Panc1 (cell line): ENCODE data around the gene PRDM5. TPM values are rescaled to one million over a fixed set of nuclear protein-coding genes. Genes with fewer than 3 reads are reported as not detected.

ENCODE experiments used
- ATAC-seq: fragments of 200-7000 bp; cut with Tn5 transposase; 2 replicates; pipeline ENCODE4 v1.9.1; 2020; ENCODE audit warnings: mild to moderate bottlenecking, moderate library complexity
- BruUV-seq: library from RNA; stranded (reverse); fragments of 400-500 nt; replicated peaks from 2 replicates; lab custom pipeline; 2021; lab: Mats Ljungman, UMichigan
- CTCF ChIA-PET: fragments of 300-600 bp; sonication (Branson Sonifier 250); formaldehyde crosslinking; loops from one replicate; lab custom pipeline; 2022; ENCODE audit warnings: antibody characterized with exemption; lab: Charles Lee
- POLR2A ChIA-PET: fragments of 300-600 bp; sonication (Branson Sonifier 250); formaldehyde crosslinking; loops from one replicate; lab custom pipeline; 2022; ENCODE audit warnings: antibody characterized with exemption; lab: Charles Lee
- DNase-seq: peaks from one replicate; pipeline ENCODE4 v3.0.0-alpha.2; 2010; ENCODE audit warnings: low read depth, low spot score
- H3K27ac ChIP-seq: 2 replicates; pipeline ENCODE4 v1.5.1; 2011; ENCODE audit warnings: mild to moderate bottlenecking, low read length, inconsistent platforms
- H3K27me3 ChIP-seq: fragments of 200-500 bp; sonication (Bioruptor generic); 2 replicates; pipeline ENCODE4 v1.6.0; 2014; ENCODE audit warnings: low read length, inconsistent platforms; ENCODE audit not compliant: control insufficient read depth, insufficient read depth
- H3K36me3 ChIP-seq: fragments of 200-500 bp; sonication (Bioruptor generic); 2 replicates; pipeline ENCODE4 v1.5.1; 2014; ENCODE audit warnings: inconsistent platforms, mild to moderate bottlenecking, low read length, moderate library complexity; ENCODE audit not compliant: control insufficient read depth, insufficient read depth
- H3K4me1 ChIP-seq: 2 replicates; pipeline ENCODE4 v1.5.1; 2011; ENCODE audit warnings: inconsistent platforms, mild to moderate bottlenecking, low read length, moderate library complexity; ENCODE audit not compliant: control insufficient read depth, insufficient read depth
- H3K4me3 ChIP-seq, 2 experiments: 2 replicates each; pipeline ENCODE4 v1.5.1; 2011 to 2012; ENCODE audit warnings: low read depth in 2 of 2, low read length in 2 of 2, mild to moderate bottlenecking in 2 of 2, inconsistent platforms in 1 of 2, moderate library complexity in 1 of 2
- H3K9me3 ChIP-seq: fragments of 200-500 bp; sonication (Bioruptor generic); 2 replicates; pipeline ENCODE4 v1.5.1; 2014; ENCODE audit warnings: low read depth, mild to moderate bottlenecking, inconsistent platforms, low read length, moderate library complexity; ENCODE audit not compliant: control insufficient read depth, insufficient read depth
- CTCF ChIP-seq: fragments of 450-650 bp; IDR thresholded peaks from 2 replicates; pipeline ENCODE4 v1.5.1; 2017; ENCODE audit warnings: mild to moderate bottlenecking
- POLR2AphosphoS5 ChIP-seq: IDR thresholded peaks from 2 replicates; pipeline ENCODE4 v1.6.1; 2012; ENCODE audit warnings: mild to moderate bottlenecking, low read depth, low read length, moderate library complexity
- SIN3A ChIP-seq: IDR thresholded peaks from 2 replicates; pipeline ENCODE4 v1.6.1; 2012; ENCODE audit warnings: low read depth, mild to moderate bottlenecking, low read length, moderate library complexity, borderline replicate concordance; ENCODE audit not compliant: insufficient read depth
- TCF7L2 ChIP-seq: IDR thresholded peaks from 2 replicates; pipeline ENCODE4 v1.6.1; 2011; ENCODE audit warnings: mild to moderate bottlenecking, low read depth, low read length, inconsistent platforms
- in situ Hi-C: cut with HindIII; loops from 2 replicates; pipeline ENCODE4 v1.10.0; 2016; ENCODE audit warnings: low sequenced_read_pairs, low pct_unique_long_range_greater_than_20kb
- intact Hi-C: fragments of 100-400 bp; cut with micrococcal nuclease; formaldehyde crosslinking; loops from one replicate; pipeline ENCODE4 v1.10.0; 2022; ENCODE audit not compliant: unreplicated experiment
- total RNA-seq: library from RNA; stranded (reverse); gene quantifications from one replicate; pipeline ENCODE4 v1.2.1, GENCODE V29; 2021; ENCODE audit not compliant: unreplicated experiment
- TF ChIP-seq, protein P1 (sequence below), 2 experiments: IDR thresholded peaks; 2 replicates each; pipeline ENCODE4 v1.6.1; 2011 to 2012; ENCODE audit warnings: low read depth in 2 of 2, control low read depth in 1 of 2, low read length in 1 of 2, mild to moderate bottlenecking in 1 of 2, moderate library complexity in 1 of 2; ENCODE audit not compliant: insufficient read depth in 1 of 2

The PRDM5 gene
- total RNA-seq, 1 experiment from 2014 or later = 8.4 TPM

- in situ Hi-C loops (no loop called here), intact Hi-C loops (no loop called here)
- Histone ChIP-seq H3K27me3 (no peaks in the 10 kb centered on the region), H3K9me3 (no peaks in the 10 kb centered on the region), H3K4me1 (no peaks in the 10 kb centered on the region), H3K36me3 (no peaks in the 10 kb centered on the region), H3K27ac (no peak overlapping the region), H3K4me3 (no peak overlapping the region)
- ATAC-seq = no peak
- CTCF ChIA-PET = no interaction called here
- DNase-seq = no peak
- TF ChIP-seq, protein P1, sequence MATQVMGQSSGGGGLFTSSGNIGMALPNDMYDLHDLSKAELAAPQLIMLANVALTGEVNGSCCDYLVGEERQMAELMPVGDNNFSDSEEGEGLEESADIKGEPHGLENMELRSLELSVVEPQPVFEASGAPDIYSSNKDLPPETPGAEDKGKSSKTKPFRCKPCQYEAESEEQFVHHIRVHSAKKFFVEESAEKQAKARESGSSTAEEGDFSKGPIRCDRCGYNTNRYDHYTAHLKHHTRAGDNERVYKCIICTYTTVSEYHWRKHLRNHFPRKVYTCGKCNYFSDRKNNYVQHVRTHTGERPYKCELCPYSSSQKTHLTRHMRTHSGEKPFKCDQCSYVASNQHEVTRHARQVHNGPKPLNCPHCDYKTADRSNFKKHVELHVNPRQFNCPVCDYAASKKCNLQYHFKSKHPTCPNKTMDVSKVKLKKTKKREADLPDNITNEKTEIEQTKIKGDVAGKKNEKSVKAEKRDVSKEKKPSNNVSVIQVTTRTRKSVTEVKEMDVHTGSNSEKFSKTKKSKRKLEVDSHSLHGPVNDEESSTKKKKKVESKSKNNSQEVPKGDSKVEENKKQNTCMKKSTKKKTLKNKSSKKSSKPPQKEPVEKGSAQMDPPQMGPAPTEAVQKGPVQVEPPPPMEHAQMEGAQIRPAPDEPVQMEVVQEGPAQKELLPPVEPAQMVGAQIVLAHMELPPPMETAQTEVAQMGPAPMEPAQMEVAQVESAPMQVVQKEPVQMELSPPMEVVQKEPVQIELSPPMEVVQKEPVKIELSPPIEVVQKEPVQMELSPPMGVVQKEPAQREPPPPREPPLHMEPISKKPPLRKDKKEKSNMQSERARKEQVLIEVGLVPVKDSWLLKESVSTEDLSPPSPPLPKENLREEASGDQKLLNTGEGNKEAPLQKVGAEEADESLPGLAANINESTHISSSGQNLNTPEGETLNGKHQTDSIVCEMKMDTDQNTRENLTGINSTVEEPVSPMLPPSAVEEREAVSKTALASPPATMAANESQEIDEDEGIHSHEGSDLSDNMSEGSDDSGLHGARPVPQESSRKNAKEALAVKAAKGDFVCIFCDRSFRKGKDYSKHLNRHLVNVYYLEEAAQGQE (IDR thresholded peaks at IDR 0.05; ENCODE audit: insufficient read depth in 1 of 2, low read depth in 2 of 2, low read length in 1 of 2) = no peak
- TF ChIP-seq SIN3A (no peak), TCF7L2 (no peak), CTCF (no peak), POLR2AphosphoS5 (no peak)
- POLR2A ChIA-PET = no interaction called here
- no TSS peak for BruUV-seq
These were observed 24.4 kb downstream of the PRDM5 start for GRCh38 chr4:120897981-120898719.

GRCh38 chr4:120895554-120895953 lies 27.0 kb downstream of the PRDM5 start:
- in situ Hi-C loops = no loop called here

More at GRCh38 chr4:120895554-120895953, 27.0 kb downstream of the PRDM5 start:
- intact Hi-C loops = no loop called here
- no peaks in the 10 kb centered on the region for H3K4me1 ChIP-seq
- no peak for ATAC-seq
- ChIA-PET POLR2A (no interaction called here), CTCF (no interaction called here)
- no TSS peak for BruUV-seq
- TF ChIP-seq POLR2AphosphoS5 (no peak), SIN3A (no peak), CTCF (no peak), TCF7L2 (no peak)
- TF ChIP-seq, protein P1 (IDR thresholded peaks at IDR 0.05; ENCODE audit: insufficient read depth in 1 of 2, low read depth in 2 of 2, low read length in 1 of 2) = no peak
- H3K9me3 ChIP-seq = no peaks in the 10 kb centered on the region
- H3K4me3 ChIP-seq = no peak overlapping the region
- H3K36me3 ChIP-seq = no peaks in the 10 kb centered on the region
- DNase-seq = no peak
- no peaks in the 10 kb centered on the region for H3K27me3 ChIP-seq
- H3K27ac ChIP-seq = no peak overlapping the region
